Heart left ventricle (tissue), 13 donors: ENCODE measurements around the gene RIMS1.

Experiments used
- POLR2A ChIP-seq, 2 donors: fragments of 450-650 bp; IDR thresholded peaks; one replicate each; pipeline ENCODE4 v1.6.1; 2017; ENCODE audit warnings: antibody characterized with exemption in 2 of 2, mild to moderate bottlenecking in 2 of 2, moderate library complexity in 2 of 2
- TF ChIP-seq, protein P1 (sequence below), 12 donors: fragments of 200-600 bp; sonication (generic) in 4 of 12; IDR thresholded peaks; one replicate each; pipeline versions ENCODE4 v1.5.0 to v1.8.0; 2018 to 2022; ENCODE audit warnings: antibody characterized with exemption in 12 of 12, mild to moderate bottlenecking in 5 of 12
- donor health status: ischemic (EF 13 %, LVEDD 7.1; RV severe dilation, severe dysfunction).
- donor health status: DM: no; HTN: yes; CAD: no.
- donor health status: DM: no; HTN: no; CAD: no.
- donor health status: ischemic (EF 25% LVEDD 6.9; RV normal size, moderate dysfunction).
- donor health status: ischemic (EF 25% LVEDD 5.7; RV mildly dilated, moderate dysfunction).
- donor health status: ischemic (EF 35%, LVEDD 5.7; RV mildly dilated, moderate dysfunction).
- donor health status: nonischemic (EF 11% LVEDD 7.7; RV severe dilation, severe dysfunction).
- donor health status: DM: yes; HTN: yes; CAD: no.
- donor health status: PGD.
- donor health status: ischemic (EF 29% LVEDD 5.4; RV normal size, mild dysfunction).
- donor health status: nonischemic (EF 23%, LVEDD 6.1; RV moderate dilation, normal function).

DNA sequence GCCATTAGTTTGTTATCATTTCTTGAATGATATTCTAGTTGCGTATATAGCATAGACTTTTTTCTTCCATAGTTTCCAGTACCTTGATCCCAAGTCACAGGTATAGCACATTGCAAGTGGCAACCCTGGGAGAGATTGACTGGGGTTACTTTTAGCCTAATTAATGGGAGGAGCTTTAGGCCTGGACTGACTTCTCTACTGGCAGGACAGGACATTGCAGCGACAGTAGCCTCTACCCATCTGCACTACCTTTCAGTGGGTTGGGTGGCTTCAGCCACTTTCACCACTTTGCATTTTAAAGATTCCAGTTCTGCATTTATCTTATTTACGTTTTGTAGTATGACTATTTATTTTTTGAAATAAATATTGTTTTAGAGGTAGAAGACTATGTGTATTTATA is 320.3 kb downstream of the RIMS1 start:
- TF ChIP-seq, protein P1, sequence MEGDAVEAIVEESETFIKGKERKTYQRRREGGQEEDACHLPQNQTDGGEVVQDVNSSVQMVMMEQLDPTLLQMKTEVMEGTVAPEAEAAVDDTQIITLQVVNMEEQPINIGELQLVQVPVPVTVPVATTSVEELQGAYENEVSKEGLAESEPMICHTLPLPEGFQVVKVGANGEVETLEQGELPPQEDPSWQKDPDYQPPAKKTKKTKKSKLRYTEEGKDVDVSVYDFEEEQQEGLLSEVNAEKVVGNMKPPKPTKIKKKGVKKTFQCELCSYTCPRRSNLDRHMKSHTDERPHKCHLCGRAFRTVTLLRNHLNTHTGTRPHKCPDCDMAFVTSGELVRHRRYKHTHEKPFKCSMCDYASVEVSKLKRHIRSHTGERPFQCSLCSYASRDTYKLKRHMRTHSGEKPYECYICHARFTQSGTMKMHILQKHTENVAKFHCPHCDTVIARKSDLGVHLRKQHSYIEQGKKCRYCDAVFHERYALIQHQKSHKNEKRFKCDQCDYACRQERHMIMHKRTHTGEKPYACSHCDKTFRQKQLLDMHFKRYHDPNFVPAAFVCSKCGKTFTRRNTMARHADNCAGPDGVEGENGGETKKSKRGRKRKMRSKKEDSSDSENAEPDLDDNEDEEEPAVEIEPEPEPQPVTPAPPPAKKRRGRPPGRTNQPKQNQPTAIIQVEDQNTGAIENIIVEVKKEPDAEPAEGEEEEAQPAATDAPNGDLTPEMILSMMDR (IDR thresholded peaks at IDR 0.05): no peak
- TF ChIP-seq POLR2A (IDR thresholded peaks at IDR 0.05): no peak
